Activated CD8-positive, alpha-beta memory T cell treated with anti-CD3 and anti-CD28 coated beads, Interleukin-2, amount 50 U/mL, for 24 hours (primary cell): Measurements from ENCODE around the gene NADK.

ENCODE experiments used
- DNase-seq: peaks from one replicate; pipeline ENCODE4 v3.0.0-alpha.2; 2020; ENCODE audit errors: extremely low read depth

The NADK gene

GRCh38 chr1:1777950-1778662 lies at the start of gene NADK:
TSS of gene NADK (minus strand) at chr1:1778470. CDS start at chr1:1765406, 13,064 bp downstream.
- DNase-seq, result no peak

- no peak for DNase-seq
Observed at GRCh38 chr1:1827089-1827848, 49.0 kb upstream of the NADK start.

GRCh38 chr1:1826356-1827088 lies 48.3 kb upstream of the NADK start:
- DNase-seq, result no peak

GRCh38 chr1:1825217-1825616 lies 46.9 kb upstream of the NADK start:
- no peak for DNase-seq

- no peak for DNase-seq
Observed at GRCh38 chr1:1819762-1820161, 41.5 kb upstream of the NADK start.

- DNase-seq, result no peak
Observed at GRCh38 chr1:1817221-1817620, 39.0 kb upstream of the NADK start.

- no peak for DNase-seq
Observed at GRCh38 chr1:1815606-1816281, 37.5 kb upstream of the NADK start.

- no peak for DNase-seq
Observed at GRCh38 chr1:1809489-1809888, 31.2 kb upstream of the NADK start.

GRCh38 chr1:1808206-1808605 lies 29.9 kb upstream of the NADK start:
- no peak for DNase-seq

GRCh38 chr1:1806890-1807289 lies 28.6 kb upstream of the NADK start:
- DNase-seq, result no peak

- DNase-seq, result no peak
Observed at GRCh38 chr1:1804301-1804700, 26.0 kb upstream of the NADK start.

GRCh38 chr1:1802871-1803270 lies 24.6 kb upstream of the NADK start:
- DNase-seq, result no peak

- no peak for DNase-seq
Observed at GRCh38 chr1:1799716-1800115, 21.4 kb upstream of the NADK start.

- DNase-seq, result no peak
Observed at GRCh38 chr1:1797731-1798341, 19.6 kb upstream of the NADK start.

GRCh38 chr1:1796466-1796865 lies 18.2 kb upstream of the NADK start:
- DNase-seq, result no peak

GRCh38 chr1:1794999-1795398 lies 16.7 kb upstream of the NADK start:
- no peak for DNase-seq

GRCh38 chr1:1793481-1794244 lies 15.4 kb upstream of the NADK start:
- DNase-seq, result no peak

- no peak for DNase-seq
Observed at GRCh38 chr1:1788646-1789431, 10.6 kb upstream of the NADK start.

- DNase-seq, result no peak
Observed at GRCh38 chr1:1788136-1788535, 9.9 kb upstream of the NADK start.
